ENCODE data around the gene ATL2. TPM values are rescaled to one million over a fixed set of nuclear protein-coding genes. Genes with fewer than 3 reads are reported as not detected.
A peak's percentile ranks its signal among the peaks of the same experiment; 100 is the strongest.

Gene ATL2
- total RNA-seq, 2 donors from 2014 or later, result 70.9 to 88.7 TPM

DNA sequence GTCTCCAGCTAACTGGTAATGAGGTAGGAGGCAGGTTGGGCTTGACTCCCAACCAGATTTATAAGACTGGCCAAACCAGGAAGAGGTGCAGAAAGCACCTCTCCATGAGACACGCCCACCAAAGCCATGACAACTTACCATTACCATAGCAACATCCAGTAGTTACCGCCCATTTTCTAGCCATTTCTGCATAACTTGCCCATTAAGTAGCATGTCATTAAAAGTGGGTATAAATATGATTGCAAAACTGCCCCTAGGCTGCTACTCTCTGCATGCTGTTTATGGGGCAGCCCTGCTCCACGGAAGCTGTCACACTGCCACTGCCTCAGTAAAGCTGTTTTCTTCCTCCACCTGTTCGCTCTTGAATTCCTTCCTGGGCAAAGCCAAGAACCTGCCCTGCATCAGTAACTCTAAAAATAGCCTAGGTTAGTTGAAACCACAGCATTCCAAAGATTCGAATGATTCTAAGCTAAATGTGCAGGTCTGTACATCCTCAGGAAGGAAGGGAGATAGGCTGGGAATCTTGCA lies 131.9 kb downstream of the ATL2 start:
- Histone ChIP-seq H3K4me1 (replicated peaks) (no peaks in the 10 kb centered on the region), H3K27me3 (replicated peaks; ENCODE audit: insufficient read depth) (no peaks in the 10 kb centered on the region), H3K9me3 (no peaks in the 10 kb centered on the region), H3K4me3 (no peak overlapping the region), H3K36me3 (no peaks in the 10 kb centered on the region), H3K27ac (no peak overlapping the region)
- DNase-seq (ENCODE audit: low spot score), result peak; percentile 52
- WGBS, result 34% methylated on average over 5 of the region's 5 CpGs
- TF ChIP-seq POLR2A (IDR thresholded peaks at IDR 0.05), result peak; percentile 26
- TF ChIP-seq, protein P1, sequence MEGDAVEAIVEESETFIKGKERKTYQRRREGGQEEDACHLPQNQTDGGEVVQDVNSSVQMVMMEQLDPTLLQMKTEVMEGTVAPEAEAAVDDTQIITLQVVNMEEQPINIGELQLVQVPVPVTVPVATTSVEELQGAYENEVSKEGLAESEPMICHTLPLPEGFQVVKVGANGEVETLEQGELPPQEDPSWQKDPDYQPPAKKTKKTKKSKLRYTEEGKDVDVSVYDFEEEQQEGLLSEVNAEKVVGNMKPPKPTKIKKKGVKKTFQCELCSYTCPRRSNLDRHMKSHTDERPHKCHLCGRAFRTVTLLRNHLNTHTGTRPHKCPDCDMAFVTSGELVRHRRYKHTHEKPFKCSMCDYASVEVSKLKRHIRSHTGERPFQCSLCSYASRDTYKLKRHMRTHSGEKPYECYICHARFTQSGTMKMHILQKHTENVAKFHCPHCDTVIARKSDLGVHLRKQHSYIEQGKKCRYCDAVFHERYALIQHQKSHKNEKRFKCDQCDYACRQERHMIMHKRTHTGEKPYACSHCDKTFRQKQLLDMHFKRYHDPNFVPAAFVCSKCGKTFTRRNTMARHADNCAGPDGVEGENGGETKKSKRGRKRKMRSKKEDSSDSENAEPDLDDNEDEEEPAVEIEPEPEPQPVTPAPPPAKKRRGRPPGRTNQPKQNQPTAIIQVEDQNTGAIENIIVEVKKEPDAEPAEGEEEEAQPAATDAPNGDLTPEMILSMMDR (IDR thresholded peaks at IDR 0.05), result no peak
- peak; percentile 44 for TF ChIP-seq POLR2AphosphoS5 (IDR thresholded peaks at IDR 0.05)
- intact Hi-C loops (cut with DNase I), result no loop called here

DNA sequence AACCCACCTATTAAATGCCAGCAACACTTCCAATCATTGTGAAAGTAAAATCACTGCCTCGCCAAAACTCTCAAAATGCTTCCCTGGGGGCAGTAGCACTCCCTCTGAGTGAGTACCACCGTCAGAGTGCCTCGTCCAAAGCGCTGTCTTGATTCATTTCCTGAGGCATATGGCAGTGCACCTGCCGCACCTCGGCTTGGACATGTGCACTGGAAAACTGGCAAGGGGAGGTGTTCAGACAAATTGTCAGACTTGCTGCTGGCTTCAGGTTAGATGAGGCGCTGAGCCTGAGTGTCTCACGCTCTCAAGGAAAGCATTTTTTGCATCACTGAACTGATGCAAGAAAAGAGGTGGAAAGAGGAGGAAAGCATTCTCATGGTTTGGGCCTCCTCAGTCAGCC lies 132.8 kb downstream of the ATL2 start:
- intact Hi-C loops (cut with DNase I), result no loop called here
- H3K4me1 ChIP-seq (replicated peaks), result no peaks in the 10 kb centered on the region
- no peak overlapping the region for H3K4me3 ChIP-seq
- no peaks in the 10 kb centered on the region for H3K27me3 ChIP-seq (replicated peaks; ENCODE audit: insufficient read depth)
- DNase-seq (ENCODE audit: low spot score), result no peak
- no peaks in the 10 kb centered on the region for H3K36me3 ChIP-seq
- WGBS, result 90% methylated on average over 8 of the region's 8 CpGs
- no peak overlapping the region for H3K27ac ChIP-seq
- no peaks in the 10 kb centered on the region for H3K9me3 ChIP-seq
- TF ChIP-seq, protein P1 (IDR thresholded peaks at IDR 0.05), result no peak
- no peak for TF ChIP-seq POLR2AphosphoS5 (IDR thresholded peaks at IDR 0.05)
- TF ChIP-seq POLR2A (IDR thresholded peaks at IDR 0.05), result no peak

Other genes with a start within 250 kb of the ATL2 start
- 10 to 100 TPM; 36.1 to 63.6 TPM for gene HNRNPLL, start 225.7 kb upstream of the ATL2 start, total RNA-seq

Measured in prostate gland (tissue), 2 donors.